Trophoblast cell (in vitro differentiated cells and primary cell): ENCODE measurements around the gene TCF21.

ENCODE experiments used
- DNase-seq, 2 donors: peaks; one replicate each; pipeline ENCODE4 v3.0.0-alpha.2; 2016
- H2AFZ ChIP-seq: 2 replicates; pipeline ENCODE4 v1.6.1; 2013; ENCODE audit warnings: low read length, moderate library complexity, mild to moderate bottlenecking; ENCODE audit not compliant: insufficient read depth, poor library complexity
- H2AK5ac ChIP-seq: 2 replicates; pipeline ENCODE4 v1.6.1; 2013; ENCODE audit warnings: mild to moderate bottlenecking, low read length
- H2BK120ac ChIP-seq: 2 replicates; pipeline ENCODE4 v1.6.1; 2013; ENCODE audit warnings: low read length, mild to moderate bottlenecking, moderate library complexity; ENCODE audit not compliant: insufficient read depth, poor library complexity
- H2BK12ac ChIP-seq: 2 replicates; pipeline ENCODE4 v1.6.1; 2013; ENCODE audit warnings: mild to moderate bottlenecking, low read length, moderate library complexity
- H2BK5ac ChIP-seq: 2 replicates; pipeline ENCODE4 v1.6.1; 2013; ENCODE audit warnings: low read length, low read depth, moderate library complexity, mild to moderate bottlenecking; ENCODE audit not compliant: poor library complexity
- H3K14ac ChIP-seq: 2 replicates; pipeline ENCODE4 v1.6.1; 2013; ENCODE audit warnings: mild to moderate bottlenecking, low read length
- H3K18ac ChIP-seq: 2 replicates; pipeline ENCODE4 v1.6.1; 2013; ENCODE audit warnings: mild to moderate bottlenecking, low read length
- H3K23ac ChIP-seq: 2 replicates; pipeline ENCODE4 v1.6.1; 2013; ENCODE audit warnings: low read length
- H3K27ac ChIP-seq: 2 replicates; pipeline ENCODE4 v1.5.1; 2013; ENCODE audit warnings: low read depth, mild to moderate bottlenecking, inconsistent platforms, low read length, moderate library complexity
- H3K27me3 ChIP-seq: 2 replicates; pipeline ENCODE4 v1.6.1; 2013; ENCODE audit warnings: inconsistent platforms, mild to moderate bottlenecking, low read length, moderate library complexity; ENCODE audit not compliant: insufficient read depth
- H3K36me3 ChIP-seq, 2 experiments: 1 replicate in 1 of 2; 2 replicates in 1 of 2; pipeline ENCODE4 v1.6.1; 2013; ENCODE audit warnings: low read length in 2 of 2, mild to moderate bottlenecking in 2 of 2, moderate library complexity in 1 of 2; ENCODE audit not compliant: insufficient read depth in 2 of 2, control insufficient read depth in 1 of 2
- H3K4ac ChIP-seq: 2 replicates; pipeline ENCODE4 v1.6.1; 2013; ENCODE audit warnings: low read depth, mild to moderate bottlenecking, low read length, moderate library complexity
- H3K4me1 ChIP-seq, 2 experiments: 1 replicate in 1 of 2; 2 replicates in 1 of 2; pipeline ENCODE4 v1.6.1; 2013; ENCODE audit warnings: low read length in 2 of 2, mild to moderate bottlenecking in 2 of 2, moderate library complexity in 1 of 2; ENCODE audit not compliant: insufficient read depth in 2 of 2, control insufficient read depth in 1 of 2
- H3K4me2 ChIP-seq: 2 replicates; pipeline ENCODE4 v1.6.1; 2013; ENCODE audit warnings: inconsistent platforms, mild to moderate bottlenecking, low read length, moderate library complexity
- H3K4me3 ChIP-seq: 2 replicates; pipeline ENCODE4 v1.5.1; 2013; ENCODE audit warnings: mild to moderate bottlenecking, low read depth, low read length, inconsistent platforms
- H3K79me1 ChIP-seq: one replicate; pipeline ENCODE4 v1.6.1; 2013; ENCODE audit warnings: low read length
- H3K79me2 ChIP-seq: 2 replicates; pipeline ENCODE4 v1.6.1; 2013; ENCODE audit warnings: low read length, mild to moderate bottlenecking; ENCODE audit not compliant: control insufficient read depth, insufficient read depth, poor library complexity
- H3K9ac ChIP-seq: 2 replicates; pipeline ENCODE4 v1.6.1; 2013; ENCODE audit warnings: mild to moderate bottlenecking, low read length
- H3K9me3 ChIP-seq: 2 replicates; pipeline ENCODE4 v1.6.1; 2013; ENCODE audit warnings: low read depth, mild to moderate bottlenecking, control low read depth, inconsistent platforms, low read length; ENCODE audit not compliant: insufficient read depth
- H4K12ac ChIP-seq: 2 replicates; pipeline ENCODE4 v1.6.1; 2013; ENCODE audit warnings: low read depth, mild to moderate bottlenecking, low read length, moderate library complexity
- H4K8ac ChIP-seq: 2 replicates; pipeline ENCODE4 v1.6.1; 2013; ENCODE audit warnings: low read depth, mild to moderate bottlenecking, low read length, moderate library complexity
- H4K91ac ChIP-seq: one replicate; pipeline ENCODE4 v1.6.1; 2013; ENCODE audit warnings: low read depth, mild to moderate bottlenecking, low read length, moderate library complexity
- WGBS: extraction: QIAGEN DNeasy Blood & Tissue Kit; methylation state at CpG from one replicate; pipeline ENCODE4 v1.1.7; 2013; ENCODE audit warnings: missing lambda C conversion rate; ENCODE audit not compliant: insufficient read length, insufficient coverage; ENCODE audit errors: extremely low coverage; 5-methylcytosine and 5-hydroxymethylcytosine counted together

TCF21 gene

DNA sequence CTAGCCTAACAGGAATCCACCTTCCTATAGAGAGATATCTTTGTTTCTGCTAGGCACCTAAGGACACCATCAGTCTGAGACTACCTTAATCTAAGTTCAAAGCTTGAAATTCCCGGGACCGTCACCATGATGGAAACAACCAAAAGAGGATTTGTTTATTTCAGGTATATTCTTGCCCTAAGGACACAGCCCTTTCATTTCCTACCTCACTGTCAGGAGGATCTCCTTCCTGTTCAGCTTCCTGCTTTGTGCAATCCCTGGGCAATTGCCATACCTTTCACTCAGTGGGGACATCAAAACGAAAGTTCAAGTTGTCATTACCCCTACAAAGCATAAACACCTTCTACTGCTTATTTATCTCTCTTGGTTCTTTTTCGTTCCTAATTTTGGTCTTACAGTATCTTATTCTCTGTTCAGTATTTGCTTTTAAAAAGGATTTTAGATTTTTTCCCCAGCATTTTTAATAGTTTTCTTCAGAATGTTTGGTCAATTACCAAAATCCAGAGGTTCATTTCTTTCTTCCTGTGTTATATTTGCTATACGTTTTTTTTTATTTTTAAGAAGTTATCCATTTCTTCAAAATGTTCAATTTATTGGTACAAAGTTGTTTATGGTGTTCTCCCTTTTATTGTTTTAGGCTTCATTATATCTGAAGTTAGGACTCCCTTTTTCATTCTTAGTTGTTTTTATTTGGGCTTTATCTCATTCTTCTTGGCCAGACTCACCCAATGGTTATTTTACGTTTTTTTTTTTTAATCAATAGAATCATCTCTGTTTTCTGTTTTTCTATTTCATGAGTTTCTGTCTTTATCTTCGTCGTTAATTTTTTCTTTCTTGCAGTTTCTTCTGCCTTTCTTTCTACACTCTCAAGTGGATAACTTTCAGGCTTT, 51.1 kb downstream of the TCF21 start:
- Histone ChIP-seq H3K36me3 (no peaks in the 10 kb centered on the region), H3K4me2 (no peak overlapping the region), H3K79me2 (no peaks in the 10 kb centered on the region), H4K12ac (no peak overlapping the region), H2BK120ac (no peak overlapping the region), H2AK5ac (no peak overlapping the region), H3K4ac (no peak overlapping the region), H2BK12ac (no peak overlapping the region), H3K27ac (no peak overlapping the region), H4K91ac (no peak overlapping the region), H3K18ac (no peak overlapping the region), H3K9ac (no peak overlapping the region), H3K23ac (no peak overlapping the region), H4K8ac (no peak overlapping the region), H3K4me3 (no peak overlapping the region), H3K27me3 (no peaks in the 10 kb centered on the region), H3K14ac (no peak overlapping the region), H3K79me1 (no peaks in the 10 kb centered on the region), H2BK5ac (no peak overlapping the region), H2AFZ (no peak overlapping the region), H3K9me3 (no peaks in the 10 kb centered on the region), H3K4me1 (no peaks in the 10 kb centered on the region)
- peak in 1 of 2 donors; percentile 17 for DNase-seq
- no CpG with 5 or more reads among the region's 8 CpGs for WGBS
